VCaP (cell line): Measurements from ENCODE around the gene SLC27A6.

Experiments
- H3K27ac ChIP-seq: fragments of 450-650 bp; 2 replicates; pipeline ENCODE4 v1.5.1; 2017
- CTCF ChIP-seq: fragments of 450-650 bp; conservative IDR thresholded peaks from 2 replicates; pipeline ENCODE4 v1.5.1; 2017; ENCODE audit warnings: mild to moderate bottlenecking, moderate library complexity

SLC27A6 gene

GRCh38 chr5:129080766-129081165 lies 115.5 kb downstream of the SLC27A6 start:
- TF ChIP-seq CTCF, result no peak
- no peak overlapping the region for H3K27ac ChIP-seq

- H3K27ac ChIP-seq, result no peak overlapping the region
- no peak for TF ChIP-seq CTCF
Observed at GRCh38 chr5:129082225-129083136, 117.2 kb downstream of the SLC27A6 start.
